CD14-positive monocyte (primary cell): ENCODE measurements around the gene TTC21A. TPM values are rescaled to one million over a fixed set of nuclear protein-coding genes. Genes with fewer than 3 reads are reported as not detected.
A peak's percentile ranks its signal among the peaks of the same experiment; 100 is the strongest.

Experiments
- DNase-seq, 3 donors: peaks; one replicate each; pipeline ENCODE4 v3.0.0-alpha.2; 2011 to 2022
- H2AFZ ChIP-seq: 2 replicates; pipeline ENCODE4 v1.6.0; 2012; ENCODE audit warnings: mild to moderate bottlenecking, low read depth, low read length, inconsistent platforms; ENCODE audit not compliant: insufficient read depth, poor library complexity, severe bottlenecking
- H3K27ac ChIP-seq, 2 donors: 1 replicate in 1 of 2; 2 replicates in 1 of 2; pipeline ENCODE4 v1.5.1; 2012 to 2013; ENCODE audit warnings: low read length in 2 of 2, control low read depth in 1 of 2, inconsistent platforms in 1 of 2, low read depth in 1 of 2, mild to moderate bottlenecking in 1 of 2
- H3K27me3 ChIP-seq, 2 donors: one replicate each; pipeline versions ENCODE4 v1.6.0 to v1.6.1; 2011 to 2013; ENCODE audit warnings: low read length in 2 of 2; ENCODE audit not compliant: control insufficient read depth in 2 of 2, insufficient read depth in 2 of 2
- H3K36me3 ChIP-seq, 2 donors: replicated peaks in 1 of 2; 1 replicate in 1 of 2; 2 replicates in 1 of 2; pipeline versions ENCODE4 v1.5.1 to v1.6.1; 2012 to 2013; ENCODE audit warnings: low read length in 2 of 2, control low read depth in 1 of 2, inconsistent platforms in 1 of 2, mild to moderate bottlenecking in 1 of 2; ENCODE audit not compliant: insufficient read depth in 2 of 2, control insufficient read depth in 1 of 2
- H3K4me1 ChIP-seq, 2 donors: 1 replicate in 1 of 2; 2 replicates in 1 of 2; pipeline versions ENCODE4 v1.5.1 to v1.6.1; 2012 to 2013; ENCODE audit warnings: low read length in 2 of 2, control low read depth in 1 of 2, inconsistent platforms in 1 of 2, mild to moderate bottlenecking in 1 of 2, moderate library complexity in 1 of 2; ENCODE audit not compliant: insufficient read depth in 2 of 2, control insufficient read depth in 1 of 2
- H3K4me2 ChIP-seq: replicated peaks from 2 replicates; pipeline ENCODE3; 2012; ENCODE audit warnings: low read length, moderate library complexity, mild to moderate bottlenecking; ENCODE audit not compliant: poor library complexity, severe bottlenecking; ENCODE audit errors: extremely low read depth
- H3K4me3 ChIP-seq, 3 experiments: fragments of 200-600 bp in 1 of 3; sonication (generic) in 1 of 3; replicated peaks in 1 of 3; 1 replicate in 2 of 3; 2 replicates in 1 of 3; pipeline ENCODE4 v1.5.1; 2011 to 2013; ENCODE audit warnings: low read length in 3 of 3, mild to moderate bottlenecking in 3 of 3, control low read depth in 2 of 3, low read depth in 2 of 3, inconsistent platforms in 1 of 3, moderate library complexity in 1 of 3
- H3K79me2 ChIP-seq: 2 replicates; pipeline ENCODE4 v1.6.0; 2012; ENCODE audit warnings: mild to moderate bottlenecking, control low read depth, inconsistent platforms, low read length, moderate library complexity; ENCODE audit not compliant: insufficient read depth
- H3K9ac ChIP-seq: 2 replicates; pipeline ENCODE4 v1.6.0; 2017; ENCODE audit warnings: low read length, mild to moderate bottlenecking; ENCODE audit not compliant: insufficient read depth, poor library complexity, severe bottlenecking
- H3K9me3 ChIP-seq, 2 donors: replicated peaks in 1 of 2; 1 replicate in 1 of 2; 2 replicates in 1 of 2; pipeline versions ENCODE4 v1.5.1 to v1.6.1; 2012 to 2013; ENCODE audit warnings: low read length in 2 of 2, control low read depth in 1 of 2; ENCODE audit not compliant: control insufficient read depth in 1 of 2, insufficient read depth in 1 of 2
- H4K20me1 ChIP-seq: 2 replicates; pipeline ENCODE4 v1.6.0; 2012; ENCODE audit warnings: mild to moderate bottlenecking, low read length, control low read depth, moderate library complexity; ENCODE audit not compliant: insufficient read depth
- H3K27ac Mint-ChIP-seq, 7 donors: one replicate each; pipeline ENCODE4 v1.8.0; 2020; ENCODE audit warnings: mild to moderate bottlenecking in 7 of 7, mixed read lengths in 7 of 7, moderate library complexity in 6 of 7, inconsistent platforms in 2 of 7
- H3K27me3 Mint-ChIP-seq, 3 donors: one replicate each; pipeline ENCODE4 v1.8.0; 2021 to 2022; ENCODE audit warnings: low read depth in 3 of 3, mild to moderate bottlenecking in 3 of 3, mixed read lengths in 3 of 3, moderate library complexity in 3 of 3, inconsistent platforms in 1 of 3
- H3K36me3 Mint-ChIP-seq, 2 donors: one replicate each; pipeline ENCODE4 v1.8.0; 2020; ENCODE audit warnings: mixed read lengths in 2 of 2, inconsistent platforms in 1 of 2, mild to moderate bottlenecking in 1 of 2
- H3K4me1 Mint-ChIP-seq: one replicate; pipeline ENCODE4 v1.8.0; 2020; ENCODE audit warnings: mild to moderate bottlenecking, mixed read lengths
- H3K4me3 Mint-ChIP-seq, 2 donors: one replicate each; pipeline ENCODE4 v1.8.0; 2020; ENCODE audit warnings: mild to moderate bottlenecking in 2 of 2, mixed read lengths in 2 of 2, moderate library complexity in 1 of 2
- H3K9me3 Mint-ChIP-seq, 7 donors: one replicate each; pipeline ENCODE4 v1.8.0; 2020 to 2022; ENCODE audit warnings: mixed read lengths in 7 of 7, mild to moderate bottlenecking in 6 of 7, moderate library complexity in 6 of 7, inconsistent platforms in 2 of 7
- CTCF ChIP-seq: fragments of 200-600 bp; IDR thresholded peaks from one replicate; pipeline ENCODE4 v1.8.0; 2022; ENCODE audit warnings: antibody characterized with exemption, mild to moderate bottlenecking
- WGBS: methylation state at CpG from one replicate; pipeline ENCODE4 v1.1.5; 2013; ENCODE audit warnings: missing lambda C conversion rate; ENCODE audit not compliant: insufficient coverage; 5-methylcytosine and 5-hydroxymethylcytosine counted together
- intact Hi-C, 2 donors: fragments of 100-400 bp; cut with micrococcal nuclease; formaldehyde crosslinking; loops; one replicate each; pipeline versions ENCODE4 v1.15.0 to v1.15.1; 2023
- polyA plus RNA-seq, 3 donors: library from polyadenylated mRNA; depleted of rRNA in 1 of 3; unstranded in 2 of 3; stranded (reverse) in 1 of 3; fragments of 300-500 nt in 2 of 3; fragments of >200 nt in 1 of 3; fragmentation: Illumina TruSeq in 2 of 3; gene quantifications; 1 replicate in 2 of 3; 2 replicates in 1 of 3; pipeline ENCODE4 v1.2.3, GENCODE V29; 2012 to 2021

The TTC21A gene
- polyA plus RNA-seq, 3 donors = 0.67 to 12.9 (median 2.2) TPM

GRCh38 chr3:39137435-39137936 is 30.0 kb downstream of the TTC21A start:
- Histone ChIP-seq H4K20me1 (peaks cover 50% of the 10 kb centered on the region), H3K27me3 (no peaks in the 10 kb centered on the region), H3K4me3 (no peak overlapping the region), H3K79me2 (no peaks in the 10 kb centered on the region), H3K9me3 (no peaks in the 10 kb centered on the region), H3K4me2 (no peak overlapping the region), H3K4me1 (peaks cover 27 to 30% of the 10 kb centered on the region in 2 donors), H3K36me3 (peaks cover 5 to 21% of the 10 kb centered on the region in 2 donors), H2AFZ (no peak overlapping the region), H3K9ac (no peak overlapping the region), H3K27ac (no peak overlapping the region)
- 98% methylated on average over 16 of the region's 18 CpGs for WGBS
- H3K36me3 Mint-ChIP-seq = peaks cover 22 to 45% of the 10 kb centered on the region in 2 donors
- H3K27ac Mint-ChIP-seq = peak overlapping the region in 2 of 7 donors; percentile 11 to 31
- DNase-seq = peak in 1 of 3 donors; percentile 25
- no peak for TF ChIP-seq CTCF
- peaks cover 31% of the 10 kb centered on the region for H3K4me1 Mint-ChIP-seq
- H3K27me3 Mint-ChIP-seq = peaks cover 0 to 2% (median 1%) of the 10 kb centered on the region in 3 donors
- peaks cover 0 to 3% (median 0%) of the 10 kb centered on the region in 7 donors for H3K9me3 Mint-ChIP-seq
- intact Hi-C loops = no loop called here
- H3K4me3 Mint-ChIP-seq = no peak overlapping the region

GRCh38 chr3:39137991-39138803 is 30.7 kb downstream of the TTC21A start:
- H3K4me3 ChIP-seq = no peak overlapping the region
- H3K36me3 ChIP-seq = peaks cover 12 to 28% of the 10 kb centered on the region in 2 donors
- Mint-ChIP-seq H3K36me3 (peaks cover 29 to 52% of the 10 kb centered on the region in 2 donors), H3K27me3 (peaks cover 0 to 2% (median 1%) of the 10 kb centered on the region in 3 donors), H3K4me1 (peaks cover 38% of the 10 kb centered on the region), H3K4me3 (no peak overlapping the region), H3K27ac (peak overlapping the region in 4 of 7 donors; percentile 11 to 85 (median 64)), H3K9me3 (peaks cover 0 to 3% (median 0%) of the 10 kb centered on the region in 7 donors)
- no peak overlapping the region for H3K9ac ChIP-seq
- WGBS = 99% methylated on average over 7 of the region's 10 CpGs
- peak in 1 of 3 donors; percentile 29 for DNase-seq
- H3K79me2 ChIP-seq = no peaks in the 10 kb centered on the region
- peaks cover 30 to 37% of the 10 kb centered on the region in 2 donors for H3K4me1 ChIP-seq
- H3K27me3 ChIP-seq = no peaks in the 10 kb centered on the region
- no peak overlapping the region for H3K27ac ChIP-seq
- H3K4me2 ChIP-seq = no peak overlapping the region
- H2AFZ ChIP-seq = no peak overlapping the region
- H3K9me3 ChIP-seq = no peaks in the 10 kb centered on the region
- intact Hi-C loops = no loop called here
- H4K20me1 ChIP-seq = peaks cover 57% of the 10 kb centered on the region
- TF ChIP-seq CTCF = no peak
